ENCODE measurements around the gene TFAP2C.

The TFAP2C gene

GRCh38 chr20:56628873-56629463, at the start of gene TFAP2C:
Gene TFAP2C (plus strand): TSS chr20:56629306. CDS start chr20:56629545, 239 bp downstream.
- Histone ChIP-seq H3K4me3 (ENCODE audit: low read length) (peak within 1 kb of the TSS; percentile 78), H3K27me3 (ENCODE audit: control insufficient read depth, insufficient read depth, low read length) (peaks cover 38% of the 10 kb centered on the region), H3K36me3 (ENCODE audit: control insufficient read depth, insufficient read depth, low read length) (no peaks in the 10 kb centered on the region), H3K27ac (ENCODE audit: low read length) (no peak within 1 kb of the TSS), H3K4me1 (ENCODE audit: control insufficient read depth, insufficient read depth, low read length) (peaks cover 8% of the 10 kb centered on the region), H3K9me3 (ENCODE audit: control insufficient read depth, insufficient read depth, low read length) (no peaks in the 10 kb centered on the region)
- no peak for DNase-seq (ENCODE audit: low read depth, low spot score)
- WGBS (ENCODE audit: insufficient coverage, insufficient read length) = no CpG with 5 or more reads among the region's 62 CpGs

DNA sequence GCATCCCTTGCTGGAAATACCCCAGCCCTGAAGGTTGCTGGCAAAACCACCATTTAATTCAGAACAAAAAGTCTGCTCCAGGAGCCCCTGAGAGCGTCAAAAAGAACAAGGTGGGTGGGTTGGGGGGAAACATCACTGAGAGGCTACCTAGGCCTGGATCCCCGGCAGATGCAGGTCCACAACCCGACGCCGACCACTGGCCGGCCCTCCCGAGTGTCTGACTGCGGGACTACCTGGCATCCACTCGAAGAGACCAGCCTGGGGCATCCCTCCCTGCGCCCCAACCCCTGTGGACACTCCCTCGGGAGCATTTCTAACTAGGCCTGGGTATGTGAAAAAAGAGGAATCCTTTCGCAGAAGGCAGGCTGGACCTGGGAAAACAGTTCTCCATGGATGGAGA, 48.9 kb upstream of the TFAP2C start:
- Histone ChIP-seq H3K27me3 (ENCODE audit: control insufficient read depth, insufficient read depth, low read length) (no peaks in the 10 kb centered on the region), H3K9me3 (ENCODE audit: control insufficient read depth, insufficient read depth, low read length) (no peaks in the 10 kb centered on the region), H3K36me3 (ENCODE audit: control insufficient read depth, insufficient read depth, low read length) (no peaks in the 10 kb centered on the region), H3K27ac (ENCODE audit: low read length) (no peak overlapping the region), H3K4me3 (ENCODE audit: low read length) (no peak overlapping the region), H3K4me1 (ENCODE audit: control insufficient read depth, insufficient read depth, low read length) (no peaks in the 10 kb centered on the region)
- WGBS (ENCODE audit: insufficient coverage, insufficient read length) = no CpG with 5 or more reads among the region's 12 CpGs
- DNase-seq (ENCODE audit: low read depth, low spot score) = no peak

DNA sequence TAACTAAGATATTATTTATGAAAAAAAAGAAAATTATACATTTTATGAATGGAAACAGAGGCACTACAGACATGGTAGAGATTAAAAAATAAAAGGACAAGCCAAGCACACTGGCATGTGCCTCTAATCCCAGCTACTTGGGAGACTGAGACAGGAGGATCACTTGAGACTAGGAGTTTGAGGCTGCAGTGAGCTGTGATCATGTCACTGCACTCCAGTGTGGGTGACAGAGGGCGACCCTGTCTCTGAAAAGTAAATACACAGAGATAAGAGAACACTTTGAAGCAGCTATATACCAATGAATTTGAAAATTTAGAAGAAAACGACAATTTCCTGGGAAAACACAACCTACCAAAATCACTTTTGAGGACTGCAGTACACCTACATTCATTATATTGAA, 47.4 kb upstream of the TFAP2C start:
- H3K36me3 ChIP-seq (ENCODE audit: control insufficient read depth, insufficient read depth, low read length) = no peaks in the 10 kb centered on the region
- DNase-seq (ENCODE audit: low read depth, low spot score) = no peak
- no peak overlapping the region for H3K27ac ChIP-seq (ENCODE audit: low read length)
- H3K27me3 ChIP-seq (ENCODE audit: control insufficient read depth, insufficient read depth, low read length) = no peaks in the 10 kb centered on the region
- H3K9me3 ChIP-seq (ENCODE audit: control insufficient read depth, insufficient read depth, low read length) = no peaks in the 10 kb centered on the region
- H3K4me3 ChIP-seq (ENCODE audit: low read length) = no peak overlapping the region
- no CpG with 5 or more reads among the region's 2 CpGs for WGBS (ENCODE audit: insufficient coverage, insufficient read length)
- H3K4me1 ChIP-seq (ENCODE audit: control insufficient read depth, insufficient read depth, low read length) = no peaks in the 10 kb centered on the region

DNA sequence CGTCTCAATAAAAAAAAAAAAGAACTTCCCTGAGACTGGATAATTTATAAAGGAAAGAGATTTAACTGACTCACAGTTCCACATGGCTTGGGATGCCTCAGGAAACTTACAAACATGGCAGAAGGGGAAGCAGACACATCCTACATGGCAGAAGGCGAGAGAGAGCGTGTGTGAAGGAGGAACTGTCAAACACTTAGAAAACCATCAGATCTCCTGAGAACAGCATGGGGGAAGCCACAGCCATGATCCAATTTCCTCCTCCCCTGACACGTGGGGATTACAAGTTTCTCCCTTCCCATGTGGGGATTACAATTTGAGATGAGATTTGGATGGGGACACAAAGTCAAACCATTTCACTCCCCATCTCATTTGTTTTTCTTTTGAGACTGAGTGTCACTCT, 46.6 kb upstream of the TFAP2C start:
- DNase-seq (ENCODE audit: low read depth, low spot score) = no peak
- no CpG with 5 or more reads among the region's 4 CpGs for WGBS (ENCODE audit: insufficient coverage, insufficient read length)
- H3K9me3 ChIP-seq (ENCODE audit: control insufficient read depth, insufficient read depth, low read length) = no peaks in the 10 kb centered on the region
- H3K4me1 ChIP-seq (ENCODE audit: control insufficient read depth, insufficient read depth, low read length) = no peaks in the 10 kb centered on the region
- no peak overlapping the region for H3K27ac ChIP-seq (ENCODE audit: low read length)
- H3K4me3 ChIP-seq (ENCODE audit: low read length) = no peak overlapping the region
- no peaks in the 10 kb centered on the region for H3K36me3 ChIP-seq (ENCODE audit: control insufficient read depth, insufficient read depth, low read length)
- H3K27me3 ChIP-seq (ENCODE audit: control insufficient read depth, insufficient read depth, low read length) = no peaks in the 10 kb centered on the region

DNA sequence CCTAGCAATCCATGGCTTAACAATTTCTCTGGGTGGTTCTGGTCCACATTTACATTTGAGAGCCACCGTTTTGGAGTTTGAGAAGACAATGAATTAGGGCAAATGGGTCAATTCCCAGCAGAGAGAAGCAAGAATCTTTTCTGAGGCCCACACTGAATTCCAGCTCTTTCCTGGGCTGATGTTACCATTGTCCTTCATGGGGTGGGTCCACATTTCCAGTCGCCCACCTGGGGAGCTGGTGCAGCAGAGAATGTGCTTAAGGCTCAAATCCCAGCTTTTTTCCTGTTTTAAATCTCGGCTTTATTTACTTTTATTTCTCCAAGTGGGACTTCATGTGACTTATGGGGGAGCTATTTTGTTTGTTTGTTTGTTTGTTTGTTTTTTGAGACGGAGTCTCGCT, 44.2 kb upstream of the TFAP2C start:
- no peaks in the 10 kb centered on the region for H3K9me3 ChIP-seq (ENCODE audit: control insufficient read depth, insufficient read depth, low read length)
- no peaks in the 10 kb centered on the region for H3K4me1 ChIP-seq (ENCODE audit: control insufficient read depth, insufficient read depth, low read length)
- WGBS (ENCODE audit: insufficient coverage, insufficient read length) = no CpG with 5 or more reads among the region's 5 CpGs
- no peak overlapping the region for H3K27ac ChIP-seq (ENCODE audit: low read length)
- no peak overlapping the region for H3K4me3 ChIP-seq (ENCODE audit: low read length)
- H3K27me3 ChIP-seq (ENCODE audit: control insufficient read depth, insufficient read depth, low read length) = no peaks in the 10 kb centered on the region
- DNase-seq (ENCODE audit: low read depth, low spot score) = no peak
- H3K36me3 ChIP-seq (ENCODE audit: control insufficient read depth, insufficient read depth, low read length) = no peaks in the 10 kb centered on the region

GRCh38 chr20:56587307-56588041, 41.6 kb upstream of the TFAP2C start:
- H3K4me3 ChIP-seq (ENCODE audit: low read length) = no peak overlapping the region
- DNase-seq (ENCODE audit: low read depth, low spot score) = no peak
- H3K27me3 ChIP-seq (ENCODE audit: control insufficient read depth, insufficient read depth, low read length) = no peaks in the 10 kb centered on the region
- H3K4me1 ChIP-seq (ENCODE audit: control insufficient read depth, insufficient read depth, low read length) = no peaks in the 10 kb centered on the region
- no CpG with 5 or more reads among the region's 7 CpGs for WGBS (ENCODE audit: insufficient coverage, insufficient read length)
- H3K36me3 ChIP-seq (ENCODE audit: control insufficient read depth, insufficient read depth, low read length) = no peaks in the 10 kb centered on the region
- H3K27ac ChIP-seq (ENCODE audit: low read length) = no peak overlapping the region
- H3K9me3 ChIP-seq (ENCODE audit: control insufficient read depth, insufficient read depth, low read length) = no peaks in the 10 kb centered on the region

DNA sequence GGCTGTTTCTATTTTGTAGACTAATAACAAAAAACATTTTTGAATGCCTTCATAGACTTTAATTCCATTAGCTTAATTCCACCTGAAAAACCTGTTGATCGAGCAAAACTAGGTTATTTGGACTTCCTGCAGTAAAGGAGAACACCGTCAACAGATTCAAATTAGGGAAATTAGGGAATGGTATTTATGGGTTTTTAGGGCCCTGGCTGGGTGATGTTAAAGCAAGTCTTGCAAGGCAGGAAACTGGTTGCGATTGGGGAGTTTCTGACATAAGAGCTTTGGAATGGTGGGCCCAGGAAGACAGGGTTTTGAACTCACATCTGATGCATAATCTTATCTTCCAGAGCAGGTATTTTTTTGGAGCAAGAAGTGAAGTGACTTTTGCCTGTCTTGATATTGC, 40.1 kb upstream of the TFAP2C start:
- no CpG with 5 or more reads among the region's 3 CpGs for WGBS (ENCODE audit: insufficient coverage, insufficient read length)
- H3K27me3 ChIP-seq (ENCODE audit: control insufficient read depth, insufficient read depth, low read length) = no peaks in the 10 kb centered on the region
- DNase-seq (ENCODE audit: low read depth, low spot score) = no peak

DNA sequence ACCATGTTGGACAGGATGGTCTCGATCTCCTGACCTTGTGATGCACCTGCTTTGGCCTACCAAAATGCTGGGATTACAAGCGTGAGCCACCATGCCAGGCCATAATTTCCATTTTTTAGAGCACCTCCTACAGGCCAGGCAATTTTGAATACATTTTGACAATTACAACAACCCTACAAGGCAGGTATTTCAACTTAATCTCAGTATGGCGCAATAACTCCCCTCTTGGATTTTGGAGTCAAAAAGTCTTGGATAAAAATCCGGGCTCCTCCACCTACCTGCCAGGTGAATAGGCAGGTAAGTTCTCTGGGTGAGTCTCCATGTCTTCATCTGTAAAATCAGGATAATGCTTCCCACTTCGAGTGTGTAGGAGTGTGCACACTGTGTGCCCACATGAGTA, 39.5 kb upstream of the TFAP2C start:
- H3K4me1 ChIP-seq (ENCODE audit: control insufficient read depth, insufficient read depth, low read length) = no peaks in the 10 kb centered on the region
- H3K36me3 ChIP-seq (ENCODE audit: control insufficient read depth, insufficient read depth, low read length) = no peaks in the 10 kb centered on the region

More for the DNA sequence above, 40.1 kb upstream of the TFAP2C start:
- Histone ChIP-seq H3K27ac (ENCODE audit: low read length) (no peak overlapping the region), H3K9me3 (ENCODE audit: control insufficient read depth, insufficient read depth, low read length) (no peaks in the 10 kb centered on the region), H3K4me3 (ENCODE audit: low read length) (no peak overlapping the region), H3K4me1 (ENCODE audit: control insufficient read depth, insufficient read depth, low read length) (no peaks in the 10 kb centered on the region), H3K36me3 (ENCODE audit: control insufficient read depth, insufficient read depth, low read length) (no peaks in the 10 kb centered on the region)

DNA sequence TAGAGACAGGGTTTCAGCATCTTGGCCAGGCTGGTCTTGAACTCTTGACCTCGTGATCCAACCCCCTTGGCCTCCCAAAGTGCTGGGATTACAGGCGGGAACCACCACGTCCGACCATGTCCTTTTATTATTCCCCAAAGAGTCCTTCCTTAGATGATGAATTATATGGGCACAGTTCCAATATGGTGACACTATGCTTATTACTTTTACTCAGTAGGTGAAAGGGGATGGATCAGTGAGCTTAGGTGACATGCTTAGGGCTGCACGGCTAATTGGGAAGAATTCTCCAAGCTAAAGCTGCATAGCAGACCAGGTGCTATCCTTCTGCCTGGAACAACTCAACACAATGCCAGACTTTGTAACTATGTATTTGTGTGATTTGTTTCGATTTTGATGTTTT, 38.2 kb upstream of the TFAP2C start:
- no peaks in the 10 kb centered on the region for H3K9me3 ChIP-seq (ENCODE audit: control insufficient read depth, insufficient read depth, low read length)
- no CpG with 5 or more reads among the region's 6 CpGs for WGBS (ENCODE audit: insufficient coverage, insufficient read length)
- no peaks in the 10 kb centered on the region for H3K27me3 ChIP-seq (ENCODE audit: control insufficient read depth, insufficient read depth, low read length)
- no peaks in the 10 kb centered on the region for H3K4me1 ChIP-seq (ENCODE audit: control insufficient read depth, insufficient read depth, low read length)
- no peak overlapping the region for H3K4me3 ChIP-seq (ENCODE audit: low read length)
- H3K27ac ChIP-seq (ENCODE audit: low read length) = no peak overlapping the region
- no peaks in the 10 kb centered on the region for H3K36me3 ChIP-seq (ENCODE audit: control insufficient read depth, insufficient read depth, low read length)
- no peak for DNase-seq (ENCODE audit: low read depth, low spot score)

More for the DNA sequence above, 39.5 kb upstream of the TFAP2C start:
- no CpG with 5 or more reads among the region's 5 CpGs for WGBS (ENCODE audit: insufficient coverage, insufficient read length)
- Histone ChIP-seq H3K27ac (ENCODE audit: low read length) (no peak overlapping the region), H3K9me3 (ENCODE audit: control insufficient read depth, insufficient read depth, low read length) (no peaks in the 10 kb centered on the region), H3K4me3 (ENCODE audit: low read length) (no peak overlapping the region), H3K27me3 (ENCODE audit: control insufficient read depth, insufficient read depth, low read length) (no peaks in the 10 kb centered on the region)
- no peak for DNase-seq (ENCODE audit: low read depth, low spot score)

DNA sequence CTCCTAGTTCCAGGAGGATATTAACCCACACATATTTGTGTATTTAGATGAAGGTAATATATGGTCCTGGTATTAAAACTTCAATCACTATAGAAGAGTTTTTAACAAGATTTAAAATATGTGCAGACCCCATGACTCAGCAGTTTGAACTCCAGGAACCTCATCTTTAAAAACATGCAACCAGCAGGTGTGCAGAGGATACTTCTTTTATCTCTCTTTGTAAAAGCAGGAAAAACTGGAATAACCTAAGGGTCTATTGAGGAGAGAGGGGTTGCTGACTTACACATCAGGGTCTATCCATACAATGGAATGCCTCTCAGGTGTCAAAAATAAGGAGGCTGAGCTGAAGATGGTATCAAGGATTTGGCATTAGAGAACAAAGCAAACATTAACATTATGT, 36.9 kb upstream of the TFAP2C start:
- Histone ChIP-seq H3K9me3 (ENCODE audit: control insufficient read depth, insufficient read depth, low read length) (no peaks in the 10 kb centered on the region), H3K4me3 (ENCODE audit: low read length) (no peak overlapping the region), H3K4me1 (ENCODE audit: control insufficient read depth, insufficient read depth, low read length) (no peaks in the 10 kb centered on the region), H3K36me3 (ENCODE audit: control insufficient read depth, insufficient read depth, low read length) (no peaks in the 10 kb centered on the region), H3K27ac (ENCODE audit: low read length) (no peak overlapping the region), H3K27me3 (ENCODE audit: control insufficient read depth, insufficient read depth, low read length) (no peaks in the 10 kb centered on the region)
- DNase-seq (ENCODE audit: low read depth, low spot score) = no peak

- no peak for DNase-seq (ENCODE audit: low read depth, low spot score)
- no peaks in the 10 kb centered on the region for H3K36me3 ChIP-seq (ENCODE audit: control insufficient read depth, insufficient read depth, low read length)
- no peaks in the 10 kb centered on the region for H3K9me3 ChIP-seq (ENCODE audit: control insufficient read depth, insufficient read depth, low read length)
- H3K27me3 ChIP-seq (ENCODE audit: control insufficient read depth, insufficient read depth, low read length) = no peaks in the 10 kb centered on the region
- H3K4me1 ChIP-seq (ENCODE audit: control insufficient read depth, insufficient read depth, low read length) = no peaks in the 10 kb centered on the region
- no CpG with 5 or more reads among the region's 6 CpGs for WGBS (ENCODE audit: insufficient coverage, insufficient read length)
- H3K27ac ChIP-seq (ENCODE audit: low read length) = no peak overlapping the region
- no peak overlapping the region for H3K4me3 ChIP-seq (ENCODE audit: low read length)
Measured at GRCh38 chr20:56592817-56593216, 36.3 kb upstream of the TFAP2C start.
